Tibial nerve (tissue), 4 donors: ENCODE data around the gene SFXN5. TPM values are rescaled to one million over a fixed set of nuclear protein-coding genes. Genes with fewer than 3 reads are reported as not detected.

Experiments used
- DNase-seq, 2 donors: peaks; one replicate each; pipeline ENCODE4 v3.0.0-alpha.2; 2019; ENCODE audit warnings: low spot score in 2 of 2
- H3K27ac ChIP-seq, 4 donors: fragments of 200-600 bp; sonication (generic) in 3 of 4; one replicate each; pipeline ENCODE4 v1.5.1; 2017 to 2019; ENCODE audit warnings: mild to moderate bottlenecking in 1 of 4
- H3K27me3 ChIP-seq, 2 donors: fragments of 200-600 bp; sonication (generic) in 1 of 2; one replicate each; pipeline versions ENCODE4 v1.5.1 to v1.6.0; 2017 to 2019
- H3K36me3 ChIP-seq, 3 donors: fragments of 200-600 bp; sonication (generic); one replicate each; pipeline ENCODE4 v1.5.1; 2018 to 2019
- H3K4me1 ChIP-seq, 4 donors: fragments of 200-600 bp; sonication (generic) in 3 of 4; one replicate each; pipeline ENCODE4 v1.5.1; 2017 to 2019
- H3K4me3 ChIP-seq, 4 donors: fragments of 200-600 bp; sonication (generic) in 3 of 4; one replicate each; pipeline ENCODE4 v1.5.1; 2017 to 2019; ENCODE audit warnings: mild to moderate bottlenecking in 1 of 4, moderate library complexity in 1 of 4
- H3K9me3 ChIP-seq, 4 donors: fragments of 200-600 bp; sonication (generic) in 3 of 4; one replicate each; pipeline ENCODE4 v1.5.1; 2017 to 2019
- CTCF ChIP-seq, 5 experiments: fragments of 200-600 bp in 3 of 5; fragments of 450-650 bp in 2 of 5; sonication (generic) in 3 of 5; IDR thresholded peaks; one replicate each; pipeline ENCODE4 v1.5.1; 2016 to 2019; ENCODE audit warnings: antibody characterized with exemption in 5 of 5, mild to moderate bottlenecking in 3 of 5, moderate library complexity in 2 of 5
- EP300 ChIP-seq, 2 donors: sonication (generic); formaldehyde crosslinking; IDR thresholded peaks; one replicate each; pipeline ENCODE4 v1.6.1; 2017; ENCODE audit warnings: antibody characterized with exemption in 2 of 2, mild to moderate bottlenecking in 1 of 2
- POLR2A ChIP-seq, 2 donors: fragments of 450-650 bp; IDR thresholded peaks; one replicate each; pipeline ENCODE4 v1.6.1; 2017; ENCODE audit warnings: antibody characterized with exemption in 2 of 2, mild to moderate bottlenecking in 2 of 2, moderate library complexity in 2 of 2
- WGBS, 2 donors: methylation state at CpG; one replicate each; pipeline ENCODE4 v1.1.5; 2018; 5-methylcytosine and 5-hydroxymethylcytosine counted together
- total RNA-seq, 4 donors: library from RNA; depleted of rRNA; stranded (reverse); fragments of >200 nt; gene quantifications; one replicate each; pipeline ENCODE4 v1.1.0, GENCODE V29; 2016

Gene SFXN5
- total RNA-seq, 4 donors from 2014 or later = 13.8 to 58.1 (median 21.7) TPM

- 97% methylated on average over 4 to 6 of the region's 7 CpGs for WGBS, 2 donors
- Histone ChIP-seq H3K4me1 (no peaks in the 10 kb centered on the region), H3K36me3 (peaks cover 0 to 35% (median 0%) of the 10 kb centered on the region in 3 donors), H3K4me3 (no peak overlapping the region), H3K27ac (no peak overlapping the region), H3K9me3 (peaks cover 0 to 4% (median 0%) of the 10 kb centered on the region in 4 donors), H3K27me3 (no peaks in the 10 kb centered on the region)
- no peak for DNase-seq
- TF ChIP-seq EP300 (IDR thresholded peaks at IDR 0.05) (no peak), POLR2A (IDR thresholded peaks at IDR 0.05) (no peak), CTCF (IDR thresholded peaks at IDR 0.05) (no peak)
These were observed 62.2 kb downstream of the SFXN5 start for GRCh38 chr2:73009177-73009839.

- TF ChIP-seq CTCF (IDR thresholded peaks at IDR 0.05) (no peak), POLR2A (IDR thresholded peaks at IDR 0.05) (no peak), EP300 (IDR thresholded peaks at IDR 0.05) (no peak)
These were observed 62.8 kb downstream of the SFXN5 start for GRCh38 chr2:73008766-73009135.

GRCh38 chr2:73007991-73008765 lies 63.3 kb downstream of the SFXN5 start:
- WGBS, 2 donors = 94% methylated on average over 21 of the region's 21 CpGs
- no peaks in the 10 kb centered on the region for H3K27me3 ChIP-seq
- H3K36me3 ChIP-seq = peaks cover 0 to 35% (median 0%) of the 10 kb centered on the region in 3 donors
- no peak for TF ChIP-seq EP300 (IDR thresholded peaks at IDR 0.05)
- TF ChIP-seq POLR2A (IDR thresholded peaks at IDR 0.05) = no peak
- H3K27ac ChIP-seq = no peak overlapping the region
- no peak overlapping the region for H3K4me3 ChIP-seq
- peaks cover 0 to 4% (median 0%) of the 10 kb centered on the region in 4 donors for H3K9me3 ChIP-seq
- no peak for DNase-seq
- no peaks in the 10 kb centered on the region for H3K4me1 ChIP-seq

More at GRCh38 chr2:73008766-73009135, 62.8 kb downstream of the SFXN5 start:
- no peak for DNase-seq
- H3K4me1 ChIP-seq = no peaks in the 10 kb centered on the region
- peaks cover 0 to 4% (median 0%) of the 10 kb centered on the region in 4 donors for H3K9me3 ChIP-seq
- WGBS, 2 donors = 91 to 92% methylated on average over 9 of the region's 9 CpGs
- H3K4me3 ChIP-seq = no peak overlapping the region
- no peaks in the 10 kb centered on the region for H3K27me3 ChIP-seq
- no peak overlapping the region for H3K27ac ChIP-seq
- peaks cover 0 to 35% (median 0%) of the 10 kb centered on the region in 3 donors for H3K36me3 ChIP-seq

DNA sequence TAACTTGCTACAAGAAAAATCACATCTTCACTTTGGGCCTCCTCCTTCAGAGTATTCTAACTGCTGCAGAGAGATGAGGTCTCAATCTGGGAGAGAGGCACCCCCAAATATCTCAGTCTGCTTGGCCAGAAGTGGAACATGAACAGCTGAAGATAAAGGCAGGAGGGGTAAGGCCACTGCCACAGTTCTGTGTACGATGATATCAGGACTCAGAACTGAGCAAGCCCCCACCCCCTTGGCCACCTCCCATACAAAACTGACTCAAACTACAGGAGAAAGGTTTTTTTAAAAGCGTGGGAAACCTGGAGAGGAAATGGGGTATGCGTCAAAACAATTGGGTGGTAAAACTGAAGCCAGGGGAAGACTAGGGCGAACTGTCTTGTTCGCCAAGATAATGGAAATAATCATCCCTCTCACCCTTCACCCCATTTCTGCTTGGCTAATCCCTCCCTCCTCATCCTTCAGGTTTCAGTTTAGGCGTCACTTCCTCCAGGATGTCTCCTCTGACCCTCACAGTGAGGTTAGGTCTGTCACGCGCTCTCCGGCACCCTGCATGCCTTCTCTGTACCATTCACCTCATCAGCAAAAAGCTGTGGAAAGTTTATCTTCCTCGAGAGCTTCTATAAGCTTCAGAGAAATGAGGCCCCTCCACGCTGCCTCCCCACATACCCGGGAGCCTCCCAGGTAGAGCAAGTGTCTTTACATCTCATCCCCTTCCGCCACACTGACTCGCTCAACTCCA lies 64.4 kb downstream of the SFXN5 start:
- Histone ChIP-seq H3K27ac (no peak overlapping the region), H3K4me1 (no peaks in the 10 kb centered on the region), H3K27me3 (no peaks in the 10 kb centered on the region), H3K4me3 (no peak overlapping the region), H3K36me3 (peaks cover 0 to 35% (median 0%) of the 10 kb centered on the region in 3 donors), H3K9me3 (peaks cover 0 to 4% (median 0%) of the 10 kb centered on the region in 4 donors)
- TF ChIP-seq CTCF (IDR thresholded peaks at IDR 0.05) (no peak), POLR2A (IDR thresholded peaks at IDR 0.05) (no peak), EP300 (IDR thresholded peaks at IDR 0.05) (no peak)
- DNase-seq = no peak
- 91 to 93% methylated on average over 14 of the region's 14 CpGs for WGBS, 2 donors

DNA sequence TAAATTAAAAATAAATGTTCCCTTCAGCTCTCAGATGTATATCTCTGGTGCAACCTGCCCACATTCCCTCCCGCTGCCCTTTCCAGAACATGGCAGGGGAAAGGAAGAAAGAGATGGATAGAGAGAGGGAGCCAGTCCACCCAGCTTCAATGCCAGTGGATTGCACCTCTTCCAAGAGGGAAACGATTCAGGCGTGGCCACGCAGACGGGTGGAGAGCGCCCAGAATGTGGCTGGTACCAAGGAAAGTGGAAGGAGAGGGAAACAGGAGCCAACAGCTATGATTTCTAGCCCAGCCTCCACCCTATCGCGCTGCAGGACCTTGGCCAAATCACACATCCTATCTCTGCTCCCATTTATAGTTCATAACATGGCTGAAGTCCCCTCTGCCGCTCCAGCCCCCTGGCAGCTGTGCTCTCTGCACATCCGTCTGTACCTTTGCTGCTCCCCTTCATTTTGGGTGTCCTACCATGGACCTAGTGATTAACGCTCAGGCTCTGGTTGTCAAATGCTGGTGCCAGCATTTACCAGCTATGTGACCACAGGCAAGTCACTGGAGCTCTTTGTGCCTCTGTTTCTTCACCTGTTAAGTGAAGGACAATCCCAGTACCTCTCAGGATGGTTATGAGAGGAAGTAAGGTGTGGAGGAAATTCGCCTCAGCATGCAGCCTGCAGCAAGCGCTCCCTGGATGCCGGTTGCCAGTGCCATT lies 66.5 kb downstream of the SFXN5 start:
- H3K27ac ChIP-seq = no peak overlapping the region
- H3K36me3 ChIP-seq = peaks cover 0 to 44% (median 0%) of the 10 kb centered on the region in 3 donors
- no peak overlapping the region for H3K4me3 ChIP-seq
- no peaks in the 10 kb centered on the region for H3K9me3 ChIP-seq
- no peaks in the 10 kb centered on the region for H3K27me3 ChIP-seq
- WGBS, 2 donors = 89 to 91% methylated on average over 14 of the region's 14 CpGs
- H3K4me1 ChIP-seq = no peaks in the 10 kb centered on the region
- TF ChIP-seq POLR2A (IDR thresholded peaks at IDR 0.05) = no peak
- TF ChIP-seq EP300 (IDR thresholded peaks at IDR 0.05) = no peak
- TF ChIP-seq CTCF (IDR thresholded peaks at IDR 0.05) = no peak
- no peak for DNase-seq
